Measurements from ENCODE around the gene CD200R1. TPM values are rescaled to one million over a fixed set of nuclear protein-coding genes. Genes with fewer than 3 reads are reported as not detected.
A peak's percentile ranks its signal among the peaks of the same experiment; 100 is the strongest.

The CD200R1 gene
- total and polyA plus RNA-seq, 9 of the 15 experiments (the other 6 are each of a cell fraction or from before 2014, with no cell fraction given), result 0.04 to 0.23 (median 0.09) TPM; not detected in 5

- FAIRE-seq (peak; percentile 82), DNase-seq (ENCODE audit: extremely low read depth in 1 of 4, low spot score in 3 of 4) (peak; percentile 62 to 93 (median 74)), ATAC-seq (peak; percentile 96)
- Histone ChIP-seq H3K36me3 (ENCODE audit: control insufficient read depth, insufficient read depth, low read length) (peaks cover 8% of the 10 kb centered on the region; the same call in 1 of the 3 replicates), H3K9ac (ENCODE audit: insufficient read depth in 1 of 2, low read depth in 2 of 2, low read length in 2 of 2) (peak within 1 kb of the TSS; percentile 93 to 98), H3K4me2 (ENCODE audit: insufficient read depth, low read length) (peak within 1 kb of the TSS; percentile 94), H4K20me1 (replicated peaks; ENCODE audit: control insufficient read depth, insufficient read depth, low read length) (no peaks in the 10 kb centered on the region), H3K9me1 (ENCODE audit: control insufficient read depth, insufficient read depth, low read length) (no peaks in the 10 kb centered on the region), H2AFZ (ENCODE audit: low read depth, low read length) (peak within 1 kb of the TSS; percentile 99), H3K9me3 (replicated peaks; ENCODE audit: control insufficient read depth, insufficient read depth, low read depth, low read length) (no peaks in the 10 kb centered on the region), H3K27ac (ENCODE audit: extremely low read depth, low read depth, low read length) (peak within 1 kb of the TSS; percentile 99), H3K27me3 (ENCODE audit: control insufficient read depth in 2 of 2, insufficient read depth in 2 of 2, low read length in 2 of 2) (no peaks in the 10 kb centered on the region), H3K4me3 (peak within 1 kb of the TSS; percentile 62), H3K4me1 (replicated peaks in 1 of 2; ENCODE audit: control insufficient read depth in 2 of 2, insufficient read depth in 2 of 2, low read length in 2 of 2) (no peaks in the 10 kb centered on the region; a peak in 1 of 5 replicates), H3K79me2 (ENCODE audit: control insufficient read depth, insufficient read depth, low read length) (peaks cover 37% of the 10 kb centered on the region)
- TSS peak; percentile 61 for BruUV-seq (replicated peaks)
- in situ Hi-C loops (cut with MboI), result no loop called here
- ChIA-PET POLR2A (interaction anchor here (0.7 to 2.6 kb wide), 12 partner anchors 10 to 359 kb away, joined by 3 to 11 read pairs (median 4); partner anchors contain the start of gene CD200R1), CTCF (ENCODE audit: low intra/inter-chr PET ratio) (no interaction called here)
- 1% methylated on average over 68 of the region's 70 CpGs for WGBS (ENCODE audit: insufficient coverage, low coverage, missing lambda C conversion rate)
- intact Hi-C loops (cut with micrococcal nuclease), result loop anchor here (5.0 kb wide), 1 partner anchor 409 kb away; no protein-coding TSS in a partner anchor
- no peak for TF ChIP-seq PTTG1 (tag; IDR thresholded peaks at IDR 0.05; ENCODE audit: low read depth)
- TF ChIP-seq HIVEP1 (CRISPR knock-in tag; IDR thresholded peaks at IDR 0.05), result no peak
- peak; percentile 82 for TF ChIP-seq ZNF143 (CRISPR knock-in tag; IDR thresholded peaks at IDR 0.05)
- peak; percentile 64 for TF ChIP-seq PHF20 (IDR thresholded peaks at IDR 0.05; ENCODE audit: partially characterized antibody)
- peak; percentile 96 for TF ChIP-seq POLR2A (conservative IDR thresholded peaks at IDR 0.05)
- TF ChIP-seq POLR2H (tag; IDR thresholded peaks at IDR 0.05; ENCODE audit: low read depth), result peak; percentile 85
- TF ChIP-seq MAZ (CRISPR knock-in tag; conservative IDR thresholded peaks at IDR 0.05 in 1 of 2, IDR thresholded peaks at IDR 0.05 in 1 of 2), result peak; percentile 31 to 47; a peak in 1 of 4 replicates
- TF ChIP-seq CBX3 (IDR thresholded peaks at IDR 0.05; ENCODE audit: borderline replicate concordance in 1 of 2, low read length in 2 of 2), result 0 out of 3 replicates have a peak, but pooled peaks of 1 of the 2 experiments have one; percentile 54
- TF ChIP-seq NCOR1 (IDR thresholded peaks at IDR 0.05), result peak; percentile 44
- TF ChIP-seq CXXC5 (CRISPR knock-in tag; IDR thresholded peaks at IDR 0.05), result peak; percentile 79
- TF ChIP-seq ZNF75A (CRISPR knock-in tag; IDR thresholded peaks at IDR 0.05), result no peak
- no peak for TF ChIP-seq SMARCA5 (IDR thresholded peaks at IDR 0.05)
- TF ChIP-seq THAP12 (CRISPR knock-in tag; IDR thresholded peaks at IDR 0.05), result 0 out of 2 replicates have a peak, but pooled peaks have one; percentile 13
- peak; percentile 69 for TF ChIP-seq HCFC1 (IDR thresholded peaks at IDR 0.05; ENCODE audit: low read depth, low read length)
- TF ChIP-seq CREM (IDR thresholded peaks at IDR 0.05; ENCODE audit: low read depth), result peak; percentile 90
- TF ChIP-seq SIRT6 (IDR thresholded peaks at IDR 0.05; ENCODE audit: low read depth, low read length), result no peak
- TF ChIP-seq RCOR1 (IDR thresholded peaks at IDR 0.05; ENCODE audit: borderline replicate concordance in 1 of 2, low read depth in 2 of 2, low read length in 2 of 2), result peak in 1 of 2 experiments; percentile 40; a peak in 1 of 4 replicates
- peak; percentile 92 for TF ChIP-seq MAX (CRISPR knock-in tag; IDR thresholded peaks at IDR 0.05)
- TF ChIP-seq ZNF445 (CRISPR knock-in tag; IDR thresholded peaks at IDR 0.05; ENCODE audit: low read depth), result no peak
These were observed 16.0 kb upstream of the CD200R1 start, which contains the start of gene GTPBP8 for GRCh38 chr3:112990672-112991602. TSS of gene GTPBP8 (plus strand) at chr3:112990984. CDS start at chr3:112991000, 16 bp downstream.

Data from K562 (cell line).